Measurements from ENCODE around the gene SLC39A12.

SLC39A12 gene

DNA sequence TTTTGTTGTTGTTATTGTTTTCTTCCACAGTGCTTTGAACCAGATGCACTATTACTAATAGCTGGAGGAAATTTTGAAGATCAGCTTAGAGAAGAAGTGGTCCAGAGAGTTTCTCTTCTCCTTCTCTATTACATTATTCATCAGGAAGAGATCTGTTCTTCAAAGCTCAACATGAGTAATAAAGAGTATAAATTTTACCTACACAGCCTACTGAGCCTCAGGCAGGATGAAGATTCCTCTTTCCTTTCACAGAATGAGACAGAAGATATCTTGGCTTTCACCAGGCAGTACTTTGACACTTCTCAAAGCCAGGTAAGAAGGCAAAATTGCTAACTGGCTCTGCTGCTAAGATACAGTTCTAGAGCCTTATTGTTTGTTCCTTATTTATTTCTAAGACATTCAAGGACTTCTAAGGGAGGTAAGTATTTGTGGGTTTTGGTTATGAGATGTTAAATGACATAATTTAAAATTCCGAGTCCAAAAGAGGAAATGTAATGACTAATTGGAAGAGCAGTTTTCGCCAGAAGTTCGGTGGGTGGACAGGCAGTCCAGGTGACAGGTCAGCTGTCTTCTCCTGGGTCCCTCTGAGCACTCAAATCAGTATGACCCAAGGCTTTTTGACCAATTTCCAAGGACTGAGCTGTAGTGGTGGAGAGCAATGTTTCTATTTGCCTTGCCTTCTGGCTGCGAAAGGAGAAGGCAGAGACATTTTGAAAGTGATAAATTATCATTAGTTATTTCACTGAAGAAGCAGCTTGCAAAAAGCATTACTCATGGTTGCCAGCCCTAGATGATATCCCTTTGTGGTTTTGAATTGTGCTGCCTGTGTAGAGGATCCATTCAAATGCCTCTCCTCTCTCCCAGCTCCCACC lies 10.1 kb downstream of the SLC39A12 start:
- no peaks in the 10 kb centered on the region for H3F3A ChIP-seq (ENCODE audit: insufficient read depth)
- no peaks in the 10 kb centered on the region for H3K79me2 ChIP-seq (ENCODE audit: insufficient read depth, low read length)
- H2AFZ ChIP-seq (ENCODE audit: low read depth, low read length, severe bottlenecking) = no peak overlapping the region
- H3K4me3 ChIP-seq (ENCODE audit: insufficient read depth, low read length, poor library complexity, severe bottlenecking) = no peak overlapping the region
- H3K4me2 ChIP-seq (ENCODE audit: low read depth, low read length, poor library complexity, severe bottlenecking) = no peak overlapping the region
- H3K27me3 ChIP-seq (ENCODE audit: low read length) = no peaks in the 10 kb centered on the region
- TF ChIP-seq, protein P1, sequence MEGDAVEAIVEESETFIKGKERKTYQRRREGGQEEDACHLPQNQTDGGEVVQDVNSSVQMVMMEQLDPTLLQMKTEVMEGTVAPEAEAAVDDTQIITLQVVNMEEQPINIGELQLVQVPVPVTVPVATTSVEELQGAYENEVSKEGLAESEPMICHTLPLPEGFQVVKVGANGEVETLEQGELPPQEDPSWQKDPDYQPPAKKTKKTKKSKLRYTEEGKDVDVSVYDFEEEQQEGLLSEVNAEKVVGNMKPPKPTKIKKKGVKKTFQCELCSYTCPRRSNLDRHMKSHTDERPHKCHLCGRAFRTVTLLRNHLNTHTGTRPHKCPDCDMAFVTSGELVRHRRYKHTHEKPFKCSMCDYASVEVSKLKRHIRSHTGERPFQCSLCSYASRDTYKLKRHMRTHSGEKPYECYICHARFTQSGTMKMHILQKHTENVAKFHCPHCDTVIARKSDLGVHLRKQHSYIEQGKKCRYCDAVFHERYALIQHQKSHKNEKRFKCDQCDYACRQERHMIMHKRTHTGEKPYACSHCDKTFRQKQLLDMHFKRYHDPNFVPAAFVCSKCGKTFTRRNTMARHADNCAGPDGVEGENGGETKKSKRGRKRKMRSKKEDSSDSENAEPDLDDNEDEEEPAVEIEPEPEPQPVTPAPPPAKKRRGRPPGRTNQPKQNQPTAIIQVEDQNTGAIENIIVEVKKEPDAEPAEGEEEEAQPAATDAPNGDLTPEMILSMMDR (IDR thresholded peaks at IDR 0.05; ENCODE audit: insufficient read depth, low read length, poor library complexity, severe bottlenecking) = no peak
- TF ChIP-seq EZH2phosphoT487 (conservative IDR thresholded peaks at IDR 0.05; ENCODE audit: low read length) = no peak
- H4K20me1 ChIP-seq (ENCODE audit: low read depth, low read length) = no peaks in the 10 kb centered on the region
- no peak overlapping the region for H3K27ac ChIP-seq (ENCODE audit: low read depth, low read length)
- no peak overlapping the region for H3K9ac ChIP-seq (ENCODE audit: low read length)
- no peaks in the 10 kb centered on the region for H3K9me3 ChIP-seq (ENCODE audit: insufficient read depth, low read length)
- H3K36me3 ChIP-seq (ENCODE audit: low read length) = no peaks in the 10 kb centered on the region
- H3K9me2 ChIP-seq (replicated peaks; ENCODE audit: insufficient read depth, low read length) = no peaks in the 10 kb centered on the region

- TF ChIP-seq EZH2phosphoT487 (conservative IDR thresholded peaks at IDR 0.05; ENCODE audit: low read length) = no peak
- TF ChIP-seq, protein P1 (IDR thresholded peaks at IDR 0.05; ENCODE audit: insufficient read depth, low read length, poor library complexity, severe bottlenecking) = no peak
- H4K20me1 ChIP-seq (ENCODE audit: low read depth, low read length) = no peaks in the 10 kb centered on the region
- H3K36me3 ChIP-seq (ENCODE audit: low read length) = no peaks in the 10 kb centered on the region
- no peak overlapping the region for H3K27ac ChIP-seq (ENCODE audit: low read depth, low read length)
- no peak overlapping the region for H3K4me2 ChIP-seq (ENCODE audit: low read depth, low read length, poor library complexity, severe bottlenecking)
- no peak overlapping the region for H3K9ac ChIP-seq (ENCODE audit: low read length)
- no peaks in the 10 kb centered on the region for H3K9me3 ChIP-seq (ENCODE audit: insufficient read depth, low read length)
- no peaks in the 10 kb centered on the region for H3K79me2 ChIP-seq (ENCODE audit: insufficient read depth, low read length)
- H2AFZ ChIP-seq (ENCODE audit: low read depth, low read length, severe bottlenecking) = no peak overlapping the region
- no peaks in the 10 kb centered on the region for H3F3A ChIP-seq (ENCODE audit: insufficient read depth)
- H3K4me3 ChIP-seq (ENCODE audit: insufficient read depth, low read length, poor library complexity, severe bottlenecking) = no peak overlapping the region
- no peaks in the 10 kb centered on the region for H3K27me3 ChIP-seq (ENCODE audit: low read length)
- H3K9me2 ChIP-seq (replicated peaks; ENCODE audit: insufficient read depth, low read length) = no peaks in the 10 kb centered on the region
Measured at GRCh38 chr10:17963431-17963830, 11.7 kb downstream of the SLC39A12 start.

- no peak overlapping the region for H3K27ac ChIP-seq (ENCODE audit: low read depth, low read length)
- no peaks in the 10 kb centered on the region for H3K36me3 ChIP-seq (ENCODE audit: low read length)
- H3F3A ChIP-seq (ENCODE audit: insufficient read depth) = no peaks in the 10 kb centered on the region
- no peaks in the 10 kb centered on the region for H3K79me2 ChIP-seq (ENCODE audit: insufficient read depth, low read length)
- H3K27me3 ChIP-seq (ENCODE audit: low read length) = no peaks in the 10 kb centered on the region
- H3K4me3 ChIP-seq (ENCODE audit: insufficient read depth, low read length, poor library complexity, severe bottlenecking) = no peak overlapping the region
- H2AFZ ChIP-seq (ENCODE audit: low read depth, low read length, severe bottlenecking) = no peak overlapping the region
- no peak overlapping the region for H3K4me2 ChIP-seq (ENCODE audit: low read depth, low read length, poor library complexity, severe bottlenecking)
- H3K9me2 ChIP-seq (replicated peaks; ENCODE audit: insufficient read depth, low read length) = no peaks in the 10 kb centered on the region
- TF ChIP-seq, protein P1 (IDR thresholded peaks at IDR 0.05; ENCODE audit: insufficient read depth, low read length, poor library complexity, severe bottlenecking) = no peak
- no peak for TF ChIP-seq EZH2phosphoT487 (conservative IDR thresholded peaks at IDR 0.05; ENCODE audit: low read length)
- no peak overlapping the region for H3K9ac ChIP-seq (ENCODE audit: low read length)
- peaks cover 6% of the 10 kb centered on the region; the same call in 1 of the 2 replicates for H3K9me3 ChIP-seq (ENCODE audit: insufficient read depth, low read length)
- H4K20me1 ChIP-seq (ENCODE audit: low read depth, low read length) = no peaks in the 10 kb centered on the region
Measured at GRCh38 chr10:17965649-17966235, 14.0 kb downstream of the SLC39A12 start.

Measured in SU-DHL-6 (cell line).